Measurements from ENCODE around the gene NOX5.

Gene NOX5

GRCh38 chr15:69038508-69038907, 24.0 kb downstream of the NOX5 start:
- no peak for TF ChIP-seq ZNF274 (IDR thresholded peaks at IDR 0.05; ENCODE audit: low read depth, low read length)
- H3K4me3 ChIP-seq (ENCODE audit: low read length): no peak overlapping the region

- no peak overlapping the region for H3K4me3 ChIP-seq (ENCODE audit: low read length)
- no peak for TF ChIP-seq ZNF274 (IDR thresholded peaks at IDR 0.05; ENCODE audit: low read depth, low read length)
These were observed 25.2 kb downstream of the NOX5 start for GRCh38 chr15:69039516-69040225.

GRCh38 chr15:69042531-69042930, 28.0 kb downstream of the NOX5 start:
- TF ChIP-seq ZNF274 (IDR thresholded peaks at IDR 0.05; ENCODE audit: low read depth, low read length): no peak
- H3K4me3 ChIP-seq (ENCODE audit: low read length): no peak overlapping the region

- no peak overlapping the region for H3K4me3 ChIP-seq (ENCODE audit: low read length)
- TF ChIP-seq ZNF274 (IDR thresholded peaks at IDR 0.05; ENCODE audit: low read depth, low read length): no peak
These were observed 31.3 kb downstream of the NOX5 start for GRCh38 chr15:69045802-69046201.

GRCh38 chr15:69046781-69047180, 32.3 kb downstream of the NOX5 start:
- no peak for TF ChIP-seq ZNF274 (IDR thresholded peaks at IDR 0.05; ENCODE audit: low read depth, low read length)
- H3K4me3 ChIP-seq (ENCODE audit: low read length): no peak overlapping the region

GRCh38 chr15:69049976-69050375, 35.5 kb downstream of the NOX5 start:
- no peak overlapping the region for H3K4me3 ChIP-seq (ENCODE audit: low read length)
- no peak for TF ChIP-seq ZNF274 (IDR thresholded peaks at IDR 0.05; ENCODE audit: low read depth, low read length)

- TF ChIP-seq ZNF274 (IDR thresholded peaks at IDR 0.05; ENCODE audit: low read depth, low read length): no peak
- no peak overlapping the region for H3K4me3 ChIP-seq (ENCODE audit: low read length)
These were observed 40.8 kb downstream of the NOX5 start for GRCh38 chr15:69055251-69055650.

- TF ChIP-seq ZNF274 (IDR thresholded peaks at IDR 0.05; ENCODE audit: low read depth, low read length): no peak
- H3K4me3 ChIP-seq (ENCODE audit: low read length): no peak overlapping the region
These were observed 41.9 kb downstream of the NOX5 start for GRCh38 chr15:69056365-69056764.

GRCh38 chr15:69058830-69059556, 44.5 kb downstream of the NOX5 start:
- no peak overlapping the region for H3K4me3 ChIP-seq (ENCODE audit: low read length)
- TF ChIP-seq ZNF274 (IDR thresholded peaks at IDR 0.05; ENCODE audit: low read depth, low read length): no peak

- H3K4me3 ChIP-seq (ENCODE audit: low read length): no peak overlapping the region
- no peak for TF ChIP-seq ZNF274 (IDR thresholded peaks at IDR 0.05; ENCODE audit: low read depth, low read length)
These were observed 45.1 kb downstream of the NOX5 start for GRCh38 chr15:69059557-69059943.

GRCh38 chr15:69060041-69060481, 45.6 kb downstream of the NOX5 start:
- no peak for TF ChIP-seq ZNF274 (IDR thresholded peaks at IDR 0.05; ENCODE audit: low read depth, low read length)
- H3K4me3 ChIP-seq (ENCODE audit: low read length): no peak overlapping the region

GRCh38 chr15:69060744-69061143, 46.2 kb downstream of the NOX5 start:
- TF ChIP-seq ZNF274 (IDR thresholded peaks at IDR 0.05; ENCODE audit: low read depth, low read length): no peak

GRCh38 chr15:69061414-69061842, 46.9 kb downstream of the NOX5 start:
- TF ChIP-seq ZNF274 (IDR thresholded peaks at IDR 0.05; ENCODE audit: low read depth, low read length): no peak
- no peak overlapping the region for H3K4me3 ChIP-seq (ENCODE audit: low read length)

More at GRCh38 chr15:69060744-69061143, 46.2 kb downstream of the NOX5 start:
- H3K4me3 ChIP-seq (ENCODE audit: low read length): no peak overlapping the region

- no peak overlapping the region for H3K4me3 ChIP-seq (ENCODE audit: low read length)
- TF ChIP-seq ZNF274 (IDR thresholded peaks at IDR 0.05; ENCODE audit: low read depth, low read length): no peak
These were observed 50.2 kb downstream of the NOX5 start for GRCh38 chr15:69064649-69065048.

Measured in GM08714 (cell line).